Transverse colon (tissue), 4 donors: Measurements from ENCODE around the gene LRRIQ1. TPM values are rescaled to one million over a fixed set of nuclear protein-coding genes. Genes with fewer than 3 reads are reported as not detected.
"Not testable (repeated sequence)": the region's sequence is repeated elsewhere in the genome, so short reads cannot be mapped to it uniquely, and the experiment has no call there.

Source experiments
- DNase-seq: peaks from one replicate; pipeline ENCODE4 v3.0.0-alpha.2; 2019
- H3K27ac ChIP-seq, 4 donors: fragments of 200-600 bp; sonication (generic); 2 replicates each; pipeline ENCODE4 v1.5.1; 2016 to 2018; ENCODE audit warnings: inconsistent platforms in 4 of 4
- H3K27me3 ChIP-seq: fragments of 200-600 bp; sonication (generic); 2 replicates; pipeline ENCODE4 v1.5.1; 2017; ENCODE audit warnings: inconsistent platforms
- H3K36me3 ChIP-seq, 4 donors: fragments of 200-600 bp; sonication (generic); 2 replicates each; pipeline ENCODE4 v1.5.1; 2017 to 2019; ENCODE audit warnings: inconsistent platforms in 4 of 4
- H3K4me1 ChIP-seq, 4 donors: fragments of 200-600 bp; sonication (generic); 2 replicates each; pipeline ENCODE4 v1.5.1; 2017 to 2020; ENCODE audit warnings: inconsistent platforms in 4 of 4
- H3K4me3 ChIP-seq, 4 donors: fragments of 200-600 bp; sonication (generic); 1 replicate in 1 of 4; 2 replicates in 3 of 4; pipeline versions ENCODE4 v1.5.1 to v1.6.1; 2017 to 2019; ENCODE audit warnings: inconsistent platforms in 4 of 4
- H3K9me3 ChIP-seq, 2 donors: fragments of 200-600 bp; sonication (generic); 2 replicates each; pipeline ENCODE4 v1.5.1; 2017 to 2019; ENCODE audit warnings: inconsistent platforms in 2 of 2
- CTCF ChIP-seq, 5 experiments: fragments of 200-600 bp in 3 of 5; fragments of 450-650 bp in 2 of 5; sonication (generic) in 3 of 5; IDR thresholded peaks; 1 replicate in 2 of 5; 2 replicates in 3 of 5; pipeline ENCODE4 v1.5.1; 2016 to 2017; ENCODE audit warnings: antibody characterized with exemption in 5 of 5, inconsistent platforms in 3 of 5, mild to moderate bottlenecking in 2 of 5, moderate library complexity in 1 of 5
- EP300 ChIP-seq: sonication (generic); formaldehyde crosslinking; IDR thresholded peaks from one replicate; pipeline ENCODE4 v1.6.1; 2017; ENCODE audit warnings: antibody characterized with exemption, low read depth
- POLR2A ChIP-seq: fragments of 450-650 bp; IDR thresholded peaks from one replicate; pipeline ENCODE4 v1.6.1; 2016; ENCODE audit warnings: antibody characterized with exemption, mild to moderate bottlenecking, moderate library complexity
- POLR2AphosphoS5 ChIP-seq, 3 donors: sonication (generic); formaldehyde crosslinking; IDR thresholded peaks; one replicate each; pipeline ENCODE4 v1.6.1; 2016; ENCODE audit warnings: antibody characterized with exemption in 3 of 3
- WGBS, 2 donors: methylation state at CpG; one replicate each; pipeline ENCODE4 v1.1.5; 2018; ENCODE audit warnings: low coverage in 1 of 2; 5-methylcytosine and 5-hydroxymethylcytosine counted together
- in situ Hi-C, 4 donors: fragments of 200-750 bp; cut with MboI; loops; one replicate each; pipeline versions ENCODE4 v1.15.0 to v1.15.1; 2017; ENCODE audit warnings: low sequenced_read_pairs in 3 of 4, low pct_ligation_motif_present in 1 of 4, low pct_unique_long_range_greater_than_20kb in 1 of 4
- intact Hi-C: fragments of 100-400 bp; cut with DNase I; formaldehyde crosslinking; loops from one replicate; pipeline ENCODE4 v1.15.1; 2023; ENCODE audit warnings: low total_unique reads
- total RNA-seq, 4 donors: library from RNA; depleted of rRNA; stranded (reverse); fragments of >200 nt; gene quantifications; one replicate each; pipeline ENCODE4 v1.1.0, GENCODE V29; 2016

The LRRIQ1 gene
- total RNA-seq, 4 donors from 2014 or later: not detected

- intact Hi-C loops (no loop called here), in situ Hi-C loops (no loop called here)
- H3K4me3 ChIP-seq: no peak overlapping the region
- H3K36me3 ChIP-seq: no peaks in the 10 kb centered on the region
- H3K27ac ChIP-seq: no peak overlapping the region
- H3K27me3 ChIP-seq: no peaks in the 10 kb centered on the region
- no peaks in the 10 kb centered on the region for H3K9me3 ChIP-seq
- TF ChIP-seq POLR2A (no peak), CTCF (IDR thresholded peaks at IDR 0.05) (no peak), EP300 (no peak), POLR2AphosphoS5 (IDR thresholded peaks at IDR 0.05) (no peak)
- no peak for DNase-seq
- H3K4me1 ChIP-seq: peaks cover 0 to 14% (median 3%) of the 10 kb centered on the region in 4 donors
Measured at GRCh38 chr12:85004204-85004603, 31.9 kb upstream of the LRRIQ1 start.

- H3K36me3 ChIP-seq, H3K27me3 ChIP-seq, intact Hi-C loops, H3K4me3 ChIP-seq, H3K9me3 ChIP-seq, DNase-seq, in situ Hi-C loops, H3K27ac ChIP-seq: not testable (repeated sequence)
- peaks cover 0 to 14% (median 3%) of the 10 kb centered on the region in 4 donors for H3K4me1 ChIP-seq
- WGBS, 2 donors: 83 to 100% methylated on average over 1 to 2 of the region's 2 CpGs
Measured at GRCh38 chr12:85005047-85005446, 31.1 kb upstream of the LRRIQ1 start.

GRCh38 chr12:85005615-85006014, 30.5 kb upstream of the LRRIQ1 start:
- intact Hi-C loops: no loop called here
- in situ Hi-C loops: no loop called here

GRCh38 chr12:85006206-85006605, 29.9 kb upstream of the LRRIQ1 start:
- in situ Hi-C loops (no loop called here), intact Hi-C loops (no loop called here)
- Histone ChIP-seq H3K27me3 (no peaks in the 10 kb centered on the region), H3K9me3 (no peaks in the 10 kb centered on the region), H3K36me3 (no peaks in the 10 kb centered on the region), H3K4me1 (peaks cover 0 to 14% (median 3%) of the 10 kb centered on the region in 4 donors), H3K4me3 (no peak overlapping the region), H3K27ac (no peak overlapping the region)
- TF ChIP-seq POLR2AphosphoS5 (IDR thresholded peaks at IDR 0.05): no peak
- TF ChIP-seq POLR2A: no peak
- TF ChIP-seq EP300: no peak
- no peak for TF ChIP-seq CTCF (IDR thresholded peaks at IDR 0.05)
- no peak for DNase-seq
- 78 to 91% methylated on average over 1 of the region's 1 CpG for WGBS, 2 donors

More at GRCh38 chr12:85005615-85006014, 30.5 kb upstream of the LRRIQ1 start:
- Histone ChIP-seq H3K9me3 (no peaks in the 10 kb centered on the region), H3K27me3 (no peaks in the 10 kb centered on the region), H3K4me3 (no peak overlapping the region), H3K36me3 (no peaks in the 10 kb centered on the region), H3K27ac (no peak overlapping the region), H3K4me1 (peaks cover 0 to 14% (median 3%) of the 10 kb centered on the region in 4 donors)
- no peak for DNase-seq
- 73 to 75% methylated on average over 1 of the region's 1 CpG for WGBS, 2 donors
- TF ChIP-seq CTCF (IDR thresholded peaks at IDR 0.05) (no peak), POLR2AphosphoS5 (IDR thresholded peaks at IDR 0.05) (no peak), EP300 (no peak), POLR2A (no peak)

GRCh38 chr12:85007836-85008235, 28.3 kb upstream of the LRRIQ1 start:
- 26 to 30% methylated on average over 4 of the region's 4 CpGs for WGBS, 2 donors
- peaks cover 0 to 14% (median 3%) of the 10 kb centered on the region in 4 donors for H3K4me1 ChIP-seq
- TF ChIP-seq EP300 (no peak), POLR2AphosphoS5 (IDR thresholded peaks at IDR 0.05) (no peak), CTCF (IDR thresholded peaks at IDR 0.05) (no peak)
- H3K36me3 ChIP-seq: no peaks in the 10 kb centered on the region
- H3K9me3 ChIP-seq: no peaks in the 10 kb centered on the region
- no peak for DNase-seq
- in situ Hi-C loops: no loop called here
- no peaks in the 10 kb centered on the region for H3K27me3 ChIP-seq
- intact Hi-C loops: no loop called here
- H3K27ac ChIP-seq: peak overlapping the region in 1 of 4 donors; percentile 14
- no peak overlapping the region for H3K4me3 ChIP-seq
